HepG2 (cell line): ENCODE data around the gene CDC37L1. TPM values are rescaled to one million over a fixed set of nuclear protein-coding genes. Genes with fewer than 3 reads are reported as not detected.

Experiments used
- BRCA1 ChIP-seq: sonication (generic); formaldehyde crosslinking; IDR thresholded peaks from 2 replicates; pipeline ENCODE4 v1.4.0; 2020; ENCODE audit warnings: missing genetic modification reagents
- CHD4 ChIP-seq: fragments of 200-600 bp; sonication (generic); IDR thresholded peaks from 2 replicates; pipeline ENCODE4 v1.7.0; 2017; ENCODE audit warnings: mild to moderate bottlenecking, low read length, borderline replicate concordance
- ELF4 ChIP-seq: sonication (generic); formaldehyde crosslinking; IDR thresholded peaks from 2 replicates; pipeline ENCODE4 v1.5.0; 2020; ENCODE audit warnings: missing genetic modification reagents, mild to moderate bottlenecking, moderate library complexity, borderline replicate concordance
- GRHL1 ChIP-seq: sonication (generic); formaldehyde crosslinking; conservative IDR thresholded peaks from 2 replicates; pipeline ENCODE4 v1.8.0; 2022; ENCODE audit warnings: missing genetic modification reagents
- MED8 ChIP-seq: sonication (generic); formaldehyde crosslinking; IDR thresholded peaks from 2 replicates; pipeline ENCODE4 v1.8.1; 2023; ENCODE audit warnings: mild to moderate bottlenecking, missing genetic modification reagents; ENCODE audit not compliant: insufficient replicate concordance
- MIER3 ChIP-seq: IDR thresholded peaks from 2 replicates; pipeline ENCODE4 v1.6.1; 2016; ENCODE audit warnings: missing compliant biosample characterization, borderline replicate concordance
- NRL ChIP-seq: sonication (generic); formaldehyde crosslinking; IDR thresholded peaks from 2 replicates; pipeline ENCODE4 v1.5.0; 2020; ENCODE audit warnings: missing genetic modification reagents, mild to moderate bottlenecking, moderate library complexity, borderline replicate concordance
- SP4 ChIP-seq: sonication (generic); formaldehyde crosslinking; IDR thresholded peaks from 2 replicates; pipeline ENCODE4 v1.8.1; 2023; ENCODE audit warnings: mild to moderate bottlenecking, missing genetic modification reagents
- ZFP37 ChIP-seq: sonication (generic); formaldehyde crosslinking; IDR thresholded peaks from 2 replicates; pipeline ENCODE4 v1.4.0; 2020; ENCODE audit warnings: missing genetic modification reagents, borderline replicate concordance
- ZNF17 ChIP-seq: sonication (generic); formaldehyde crosslinking; IDR thresholded peaks from 2 replicates; pipeline ENCODE4 v1.5.0; 2020; ENCODE audit warnings: mild to moderate bottlenecking, missing genetic modification reagents
- ZNF224 ChIP-seq: sonication (generic); formaldehyde crosslinking; IDR thresholded peaks from 2 replicates; pipeline ENCODE4 v1.5.0; 2020; ENCODE audit warnings: mild to moderate bottlenecking, missing genetic modification reagents
- ZNF225 ChIP-seq: sonication (generic); formaldehyde crosslinking; IDR thresholded peaks from 2 replicates; pipeline ENCODE4 v1.4.0; 2020; ENCODE audit warnings: mild to moderate bottlenecking, missing genetic modification reagents
- ZNF687 ChIP-seq: sonication (generic); formaldehyde crosslinking; IDR thresholded peaks from 2 replicates; pipeline ENCODE4 v1.5.1; 2020; ENCODE audit warnings: mild to moderate bottlenecking, missing genetic modification reagents, moderate library complexity
- ZZZ3 ChIP-seq: sonication (generic); formaldehyde crosslinking; IDR thresholded peaks from 2 replicates; pipeline ENCODE4 v1.4.0; 2020; ENCODE audit warnings: missing genetic modification reagents, mild to moderate bottlenecking, borderline replicate concordance
- polyA plus RNA-seq, 8 experiments: library from polyadenylated mRNA; depleted of rRNA in 3 of 8; stranded (reverse) in 7 of 8; unstranded in 1 of 8; fragments of >200 nt; fragmentation: Illumina TruSeq in 4 of 8; extraction: Trizol in 4 of 8; gene quantifications; 2 replicates each; pipeline versions ENCODE4 v1.2.1 to v1.2.3, GENCODE V29; 2011 to 2016; ENCODE audit warnings: low read depth in 4 of 8, missing spikeins in 1 of 8, mixed read lengths in 1 of 8; ENCODE audit not compliant: insufficient read depth in 1 of 8
- total RNA-seq, 5 experiments: library from RNA; depleted of rRNA; stranded (reverse); fragments of >200 nt; fragmentation: Illumina TruSeq; extraction: Trizol; gene quantifications; 2 replicates each; pipeline ENCODE4 v1.2.3, GENCODE V29; 2016; ENCODE audit warnings: low read depth in 1 of 5
- TF ChIP-seq, protein P1 (sequence below): sonication (generic); formaldehyde crosslinking; IDR thresholded peaks from 2 replicates; pipeline ENCODE4 v1.5.1; 2020; ENCODE audit warnings: missing genetic modification reagents, mild to moderate bottlenecking, borderline replicate concordance
- TF ChIP-seq, protein P2 (sequence below): sonication (generic); formaldehyde crosslinking; IDR thresholded peaks from 2 replicates; pipeline ENCODE4 v1.5.0; 2020; ENCODE audit warnings: missing genetic modification reagents
- TF ChIP-seq, protein P3 (sequence below): IDR thresholded peaks from 2 replicates; pipeline ENCODE4 v1.6.1; 2016; ENCODE audit warnings: control low read depth
- TF ChIP-seq, protein P4 (sequence below): sonication (generic); formaldehyde crosslinking; IDR thresholded peaks from 2 replicates; pipeline ENCODE4 v1.8.1; 2023; ENCODE audit warnings: mild to moderate bottlenecking, moderate library complexity, missing genetic modification reagents

CDC37L1 gene
- total and polyA plus RNA-seq, 2 of the 13 experiments (the other 11 are each of a cell fraction or from before 2014, with no cell fraction given): 5.5 to 17.0 TPM

DNA sequence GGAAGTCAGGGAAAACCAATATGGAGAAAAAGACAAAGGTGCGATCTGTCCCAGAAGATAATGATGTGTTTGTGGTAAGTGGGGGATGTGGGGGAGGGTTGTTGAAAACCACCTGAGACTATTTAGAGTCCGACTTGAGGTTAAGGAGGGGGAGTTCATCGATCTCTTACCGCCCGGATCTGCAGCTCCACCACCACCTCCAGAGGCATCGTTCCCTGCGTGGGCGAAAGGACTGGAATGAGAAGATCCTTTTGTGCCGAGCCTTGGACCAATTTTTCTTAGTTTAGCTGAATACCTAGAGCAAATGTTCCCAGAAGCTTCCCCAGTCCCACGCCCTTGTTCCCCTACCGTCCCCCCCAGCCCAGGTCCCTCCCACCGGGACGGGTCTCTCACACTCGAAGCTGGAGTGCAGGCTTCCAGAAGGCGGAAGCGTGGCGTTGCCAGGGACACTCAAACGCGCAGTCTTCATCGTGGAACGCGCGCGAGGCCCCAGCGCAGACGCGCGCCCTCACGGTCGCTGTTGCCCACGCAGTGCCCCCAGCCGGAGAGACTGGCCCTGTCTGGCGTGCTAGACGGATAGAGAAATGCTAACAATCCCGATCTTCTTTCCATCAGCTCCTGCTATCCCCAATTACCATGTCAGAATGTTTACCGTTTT is 13.2 kb upstream of the CDC37L1 start, which contains the start of gene SPATA6L (continued):
- TF ChIP-seq, protein P1, sequence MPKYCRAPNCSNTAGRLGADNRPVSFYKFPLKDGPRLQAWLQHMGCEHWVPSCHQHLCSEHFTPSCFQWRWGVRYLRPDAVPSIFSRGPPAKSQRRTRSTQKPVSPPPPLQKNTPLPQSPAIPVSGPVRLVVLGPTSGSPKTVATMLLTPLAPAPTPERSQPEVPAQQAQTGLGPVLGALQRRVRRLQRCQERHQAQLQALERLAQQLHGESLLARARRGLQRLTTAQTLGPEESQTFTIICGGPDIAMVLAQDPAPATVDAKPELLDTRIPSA (CRISPR knock-in tag): no peak
- TF ChIP-seq ZNF225 (CRISPR knock-in tag) (0 out of 2 replicates have a peak, but pooled peaks have one; percentile 39), SP4 (CRISPR knock-in tag) (no peak), ZNF687 (peak; percentile 96), ZNF17 (no peak), GRHL1 (no peak), ELF4 (no peak), ZNF224 (CRISPR knock-in tag) (no peak), MIER3 (CRISPR knock-in tag) (no peak), BRCA1 (no peak), ZZZ3 (CRISPR knock-in tag) (no peak), MED8 (CRISPR knock-in tag) (no peak), ZFP37 (no peak), CHD4 (no peak), NRL (CRISPR knock-in tag) (no peak)
- TF ChIP-seq, protein P2, sequence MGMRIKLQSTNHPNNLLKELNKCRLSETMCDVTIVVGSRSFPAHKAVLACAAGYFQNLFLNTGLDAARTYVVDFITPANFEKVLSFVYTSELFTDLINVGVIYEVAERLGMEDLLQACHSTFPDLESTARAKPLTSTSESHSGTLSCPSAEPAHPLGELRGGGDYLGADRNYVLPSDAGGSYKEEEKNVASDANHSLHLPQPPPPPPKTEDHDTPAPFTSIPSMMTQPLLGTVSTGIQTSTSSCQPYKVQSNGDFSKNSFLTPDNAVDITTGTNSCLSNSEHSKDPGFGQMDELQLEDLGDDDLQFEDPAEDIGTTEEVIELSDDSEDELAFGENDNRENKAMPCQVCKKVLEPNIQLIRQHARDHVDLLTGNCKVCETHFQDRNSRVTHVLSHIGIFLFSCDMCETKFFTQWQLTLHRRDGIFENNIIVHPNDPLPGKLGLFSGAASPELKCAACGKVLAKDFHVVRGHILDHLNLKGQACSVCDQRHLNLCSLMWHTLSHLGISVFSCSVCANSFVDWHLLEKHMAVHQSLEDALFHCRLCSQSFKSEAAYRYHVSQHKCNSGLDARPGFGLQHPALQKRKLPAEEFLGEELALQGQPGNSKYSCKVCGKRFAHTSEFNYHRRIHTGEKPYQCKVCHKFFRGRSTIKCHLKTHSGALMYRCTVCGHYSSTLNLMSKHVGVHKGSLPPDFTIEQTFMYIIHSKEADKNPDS (CRISPR knock-in tag): no peak
- TF ChIP-seq, protein P3, sequence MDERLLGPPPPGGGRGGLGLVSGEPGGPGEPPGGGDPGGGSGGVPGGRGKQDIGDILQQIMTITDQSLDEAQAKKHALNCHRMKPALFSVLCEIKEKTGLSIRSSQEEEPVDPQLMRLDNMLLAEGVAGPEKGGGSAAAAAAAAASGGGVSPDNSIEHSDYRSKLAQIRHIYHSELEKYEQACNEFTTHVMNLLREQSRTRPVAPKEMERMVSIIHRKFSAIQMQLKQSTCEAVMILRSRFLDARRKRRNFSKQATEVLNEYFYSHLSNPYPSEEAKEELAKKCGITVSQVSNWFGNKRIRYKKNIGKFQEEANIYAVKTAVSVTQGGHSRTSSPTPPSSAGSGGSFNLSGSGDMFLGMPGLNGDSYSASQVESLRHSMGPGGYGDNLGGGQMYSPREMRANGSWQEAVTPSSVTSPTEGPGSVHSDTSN (CRISPR knock-in tag): no peak
- TF ChIP-seq, protein P4, sequence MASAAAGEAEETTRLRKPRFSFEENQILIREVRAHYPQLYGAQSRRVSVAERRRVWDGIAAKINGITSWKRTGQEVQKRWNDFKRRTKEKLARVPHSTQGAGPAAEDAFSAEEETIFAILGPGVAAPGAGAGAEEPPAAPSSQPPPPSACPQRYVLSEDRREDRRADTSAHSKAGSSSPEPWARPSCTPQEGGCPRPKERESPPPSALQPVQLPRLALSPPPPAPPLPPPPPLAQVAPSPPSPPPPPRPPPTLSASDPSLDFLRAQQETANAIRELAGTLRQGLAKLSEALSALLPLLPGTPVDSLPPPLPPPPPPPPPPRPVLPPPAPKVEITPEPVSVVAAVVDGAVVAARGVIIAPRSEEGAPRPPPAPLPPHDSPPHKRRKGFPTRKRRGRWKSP (CRISPR knock-in tag): peak; percentile 52; the same call in 1 of the 2 replicates
